Osteocyte (in vitro differentiated cells): ENCODE measurements around the gene GYS2. TPM values are rescaled to one million over a fixed set of nuclear protein-coding genes. Genes with fewer than 3 reads are reported as not detected.

ENCODE experiments used
- DNase-seq: peaks from one replicate; pipeline ENCODE4 v3.0.0; 2021; ENCODE audit warnings: mixed read lengths; ENCODE audit not compliant: unreplicated experiment; ENCODE audit errors: extremely low spot score
- H3K27ac Mint-ChIP-seq: one replicate; pipeline ENCODE4 v1.8.0; 2021; ENCODE audit warnings: mild to moderate bottlenecking, mixed read lengths; ENCODE audit not compliant: unreplicated experiment
- H3K27me3 Mint-ChIP-seq: one replicate; pipeline ENCODE4 v1.8.0; 2021; ENCODE audit warnings: mixed read lengths; ENCODE audit not compliant: unreplicated experiment
- H3K36me3 Mint-ChIP-seq: one replicate; pipeline ENCODE4 v1.8.0; 2021; ENCODE audit warnings: mixed read lengths; ENCODE audit not compliant: unreplicated experiment
- H3K4me1 Mint-ChIP-seq: one replicate; pipeline ENCODE4 v1.8.0; 2021; ENCODE audit warnings: mixed read lengths; ENCODE audit not compliant: unreplicated experiment
- H3K4me3 Mint-ChIP-seq: one replicate; pipeline ENCODE4 v1.8.0; 2021; ENCODE audit warnings: mild to moderate bottlenecking, moderate library complexity, mixed read lengths; ENCODE audit not compliant: unreplicated experiment
- H3K9me3 Mint-ChIP-seq: one replicate; pipeline ENCODE4 v1.8.0; 2021; ENCODE audit warnings: mixed read lengths; ENCODE audit not compliant: unreplicated experiment
- CTCF ChIP-seq: fragments of 200-600 bp; sonication (generic); IDR thresholded peaks from 2 replicates; pipeline ENCODE4 v1.5.0; 2021; ENCODE audit warnings: antibody characterized with exemption, mild to moderate bottlenecking, moderate library complexity
- total RNA-seq: library from RNA; stranded (reverse); gene quantifications from 2 replicates; pipeline ENCODE4 v1.2.1, GENCODE V29; 2021

GYS2 gene
- total RNA-seq, 1 donor from 2014 or later = not detected

- Mint-ChIP-seq H3K36me3 (peaks cover 7% of the 10 kb centered on the region), H3K27me3 (no peaks in the 10 kb centered on the region), H3K9me3 (peaks cover 5% of the 10 kb centered on the region), H3K27ac (peak overlapping the region; percentile 61), H3K4me1 (peaks cover 27% of the 10 kb centered on the region), H3K4me3 (peak overlapping the region; percentile 74)
- no peak for TF ChIP-seq CTCF
- DNase-seq = no peak
Observed at GRCh38 chr12:21526721-21527345, 77.8 kb downstream of the GYS2 start.

GRCh38 chr12:21526053-21526452, 78.6 kb downstream of the GYS2 start, which contains the start of gene SPX:
Gene SPX (plus strand): TSS chr12:21526296. CDS start chr12:21526473, 177 bp downstream.
- Mint-ChIP-seq H3K4me3 (peak within 1 kb of the TSS; percentile 74), H3K36me3 (peaks cover 7% of the 10 kb centered on the region), H3K9me3 (peaks cover 5% of the 10 kb centered on the region), H3K4me1 (peaks cover 27% of the 10 kb centered on the region), H3K27ac (peak within 1 kb of the TSS; percentile 61), H3K27me3 (no peaks in the 10 kb centered on the region)
- TF ChIP-seq CTCF = no peak
- DNase-seq = no peak

- Mint-ChIP-seq H3K4me3 (no peak overlapping the region), H3K27me3 (no peaks in the 10 kb centered on the region), H3K36me3 (peaks cover 4% of the 10 kb centered on the region), H3K27ac (no peak overlapping the region), H3K4me1 (peaks cover 32% of the 10 kb centered on the region), H3K9me3 (peaks cover 5% of the 10 kb centered on the region)
- DNase-seq = no peak
- no peak for TF ChIP-seq CTCF
Observed at GRCh38 chr12:21523148-21523547, 81.5 kb downstream of the GYS2 start.

GRCh38 chr12:21521541-21521940, 83.1 kb downstream of the GYS2 start:
- Mint-ChIP-seq H3K4me3 (no peak overlapping the region), H3K9me3 (peaks cover 5% of the 10 kb centered on the region), H3K36me3 (peaks cover 8% of the 10 kb centered on the region), H3K27me3 (no peaks in the 10 kb centered on the region), H3K27ac (no peak overlapping the region), H3K4me1 (peaks cover 34% of the 10 kb centered on the region)
- no peak for DNase-seq
- TF ChIP-seq CTCF = no peak

- no peak overlapping the region for H3K4me3 Mint-ChIP-seq
- no peak for TF ChIP-seq CTCF
- peaks cover 19% of the 10 kb centered on the region for H3K36me3 Mint-ChIP-seq
- H3K4me1 Mint-ChIP-seq = peaks cover 19% of the 10 kb centered on the region
- H3K27ac Mint-ChIP-seq = peak overlapping the region; percentile 51
- H3K27me3 Mint-ChIP-seq = no peaks in the 10 kb centered on the region
- no peak for DNase-seq
- peaks cover under 1% of the 10 kb centered on the region for H3K9me3 Mint-ChIP-seq
Observed at GRCh38 chr12:21518451-21518850, 86.2 kb downstream of the GYS2 start.
